HepG2 (cell line): ENCODE results near the gene IL3. TPM values are rescaled to one million over a fixed set of nuclear protein-coding genes. Genes with fewer than 3 reads are reported as not detected.

ENCODE experiments used
- ATAC-seq: fragments of 200-7000 bp; cut with Tn5 transposase; 3 replicates; pipeline ENCODE4 v1.9.1; 2020; ENCODE audit warnings: mild to moderate bottlenecking, moderate library complexity
- BruUV-seq: library from RNA; stranded (reverse); fragments of 400-500 nt; replicated peaks from 2 replicates; lab custom pipeline; 2021; lab: Mats Ljungman, UMichigan
- CTCF ChIA-PET: fragments of 300-600 bp; formaldehyde crosslinking; extraction: SDS; loops from one replicate; lab custom pipeline; 2021; ENCODE audit warnings: low total read pairs, inconsistent platforms, low intra/inter-chr PET ratio; lab: Yijun Ruan, JAX
- POLR2A ChIA-PET: fragments of 350-600 bp; sonication (Branson Sonifier 250); formaldehyde crosslinking; loops from one replicate; lab custom pipeline; 2020; ENCODE audit warnings: antibody characterized with exemption, inconsistent platforms; lab: Yijun Ruan, JAX
- DNase-seq: peaks from one replicate; pipeline ENCODE4 v3.0.0-alpha.2; 2015; ENCODE audit warnings: low spot score
- FAIRE-seq: peaks from 3 replicates; lab custom pipeline; 2011; peaks lifted over from hg19 to GRCh38; lab: Jason Lieb, UNC
- H2AFZ ChIP-seq: one replicate; pipeline ENCODE4 v1.6.1; 2011; ENCODE audit warnings: low read length, inconsistent platforms
- H3K27ac ChIP-seq: fragments of 300-600 bp; 3 replicates; pipeline ENCODE4 v1.8.0; 2011; ENCODE audit warnings: mixed run types, mild to moderate bottlenecking, mixed read lengths, low read length, inconsistent platforms; ENCODE audit not compliant: insufficient read depth; ENCODE audit errors: extremely low read length
- H3K27me3 ChIP-seq, 2 experiments: fragments of 200-600 bp in 1 of 2; 2 replicates in 1 of 2; 3 replicates in 1 of 2; pipeline versions ENCODE4 v1.6.0 to v1.8.0; 2011; ENCODE audit warnings: low read length in 2 of 2, mild to moderate bottlenecking in 2 of 2, moderate library complexity in 2 of 2, inconsistent platforms in 1 of 2; ENCODE audit not compliant: insufficient read depth in 2 of 2, control insufficient read depth in 1 of 2
- H3K36me3 ChIP-seq, 2 experiments: fragments of 200-600 bp in 1 of 2; replicated peaks in 1 of 2; 2 replicates in 1 of 2; 3 replicates in 1 of 2; pipeline versions ENCODE4 v1.5.1 to v1.8.0; 2011; ENCODE audit warnings: low read length in 2 of 2, inconsistent platforms in 1 of 2; ENCODE audit not compliant: insufficient read depth in 2 of 2, control insufficient read depth in 1 of 2
- H3K4me1 ChIP-seq: 2 replicates; pipeline ENCODE4 v1.5.1; 2012; ENCODE audit warnings: low read length, inconsistent platforms; ENCODE audit not compliant: insufficient read depth
- H3K4me2 ChIP-seq: 2 replicates; pipeline ENCODE4 v1.6.0; 2011; ENCODE audit warnings: low read depth, low read length, inconsistent platforms
- H3K4me3 ChIP-seq, 3 experiments: fragments of 200-600 bp in 1 of 3; sonication (generic), shearing (Covaris generic) in 1 of 3; replicated peaks in 1 of 3; 2 replicates each; pipeline ENCODE4 v1.5.1; 2011 to 2016; ENCODE audit warnings: low read length in 3 of 3, inconsistent platforms in 2 of 3, low read depth in 2 of 3, mild to moderate bottlenecking in 2 of 3, control low read depth in 1 of 3, mixed read lengths in 1 of 3; ENCODE audit not compliant: insufficient read depth in 1 of 3
- H3K79me2 ChIP-seq: one replicate; pipeline ENCODE4 v1.6.1; 2011; ENCODE audit warnings: low read length, inconsistent platforms; ENCODE audit not compliant: insufficient read depth
- H3K9ac ChIP-seq: 2 replicates; pipeline ENCODE4 v1.6.0; 2011; ENCODE audit warnings: mild to moderate bottlenecking, low read depth, low read length, inconsistent platforms; ENCODE audit not compliant: insufficient read depth
- H3K9me3 ChIP-seq: 2 replicates; pipeline ENCODE4 v1.5.1; 2012; ENCODE audit warnings: mild to moderate bottlenecking, low read length
- H4K20me1 ChIP-seq: 2 replicates; pipeline ENCODE4 v1.6.0; 2011; ENCODE audit warnings: inconsistent platforms, mild to moderate bottlenecking, low read length, moderate library complexity; ENCODE audit not compliant: insufficient read depth
- ADNP ChIP-seq: sonication (generic); formaldehyde crosslinking; IDR thresholded peaks from 2 replicates; pipeline ENCODE4 v1.4.0; 2020; ENCODE audit warnings: missing genetic modification reagents
- ATF1 ChIP-seq: IDR thresholded peaks from 2 replicates; pipeline ENCODE4 v1.6.1; 2016; ENCODE audit warnings: mild to moderate bottlenecking, control low read depth
- CREB1 ChIP-seq, 2 experiments: fragments of 450-650 bp in 1 of 2; IDR thresholded peaks; 2 replicates each; pipeline ENCODE4 v1.6.1; 2016 to 2017; ENCODE audit warnings: control low read depth in 1 of 2, mild to moderate bottlenecking in 1 of 2, missing compliant biosample characterization in 1 of 2, missing genetic modification characterization in 1 of 2
- FOSL2 ChIP-seq: sonication (generic); formaldehyde crosslinking; IDR thresholded peaks from 2 replicates; pipeline ENCODE4 v1.4.0; 2020; ENCODE audit warnings: missing genetic modification reagents
- GLMP ChIP-seq: sonication (generic); formaldehyde crosslinking; IDR thresholded peaks from 2 replicates; pipeline ENCODE4 v1.9.0; 2021; ENCODE audit warnings: missing genetic modification reagents, mild to moderate bottlenecking, borderline replicate concordance
- GZF1 ChIP-seq: sonication (generic); formaldehyde crosslinking; IDR thresholded peaks from 2 replicates; pipeline ENCODE4 v1.5.1; 2020; ENCODE audit warnings: mild to moderate bottlenecking, missing genetic modification reagents
- HNF4G ChIP-seq, 2 experiments: sonication (generic) in 1 of 2; formaldehyde crosslinking in 1 of 2; IDR thresholded peaks; 2 replicates each; pipeline versions ENCODE4 v1.4.0 to v1.6.1; 2011 to 2020; ENCODE audit warnings: borderline replicate concordance in 2 of 2, low read depth in 2 of 2, mild to moderate bottlenecking in 2 of 2, low read length in 1 of 2, missing genetic modification reagents in 1 of 2, moderate library complexity in 1 of 2
- POGZ ChIP-seq: sonication (generic); formaldehyde crosslinking; IDR thresholded peaks from 2 replicates; pipeline ENCODE4 v1.4.0; 2020; ENCODE audit warnings: mild to moderate bottlenecking, missing genetic modification reagents
- SOX5 ChIP-seq: IDR thresholded peaks from 2 replicates; pipeline ENCODE4 v1.6.1; 2016; ENCODE audit warnings: borderline replicate concordance
- TAF15 ChIP-seq: fragments of 200-400 bp; formaldehyde crosslinking; IDR thresholded peaks from one replicate; pipeline ENCODE4 v1.6.1; 2018; ENCODE audit warnings: mild to moderate bottlenecking, low read depth, low read length; ENCODE audit not compliant: poor library complexity, severe bottlenecking
- TBL1XR1 ChIP-seq: fragments of 150-350 bp; IDR thresholded peaks from 2 replicates; pipeline ENCODE4 v1.6.1; 2014; ENCODE audit warnings: borderline replicate concordance, low read length; ENCODE audit not compliant: partially characterized antibody
- ZNF124 ChIP-seq: sonication (generic); formaldehyde crosslinking; IDR thresholded peaks from 2 replicates; pipeline ENCODE4 v1.4.0; 2020; ENCODE audit warnings: missing genetic modification reagents
- ZNF329 ChIP-seq: sonication (generic); formaldehyde crosslinking; IDR thresholded peaks from 2 replicates; pipeline ENCODE4 v1.9.0; 2021; ENCODE audit warnings: low read depth, mild to moderate bottlenecking, missing genetic modification reagents
- ZNF362 ChIP-seq: sonication (generic); formaldehyde crosslinking; IDR thresholded peaks from 2 replicates; pipeline ENCODE4 v1.4.0; 2020; ENCODE audit warnings: missing genetic modification reagents, mild to moderate bottlenecking, borderline replicate concordance
- ZNF451 ChIP-seq: sonication (generic); formaldehyde crosslinking; IDR thresholded peaks from 2 replicates; pipeline ENCODE4 v1.5.0; 2020; ENCODE audit warnings: mild to moderate bottlenecking, missing genetic modification reagents
- WGBS: methylation state at CpG from one replicate; pipeline ENCODE4 v1.1.6; 2017; ENCODE audit warnings: low lambda C conversion rate; 5-methylcytosine and 5-hydroxymethylcytosine counted together
- in situ Hi-C: cut with HindIII; loops from 2 replicates; pipeline ENCODE4 v1.10.0; 2017; ENCODE audit warnings: low pct_unique_long_range_greater_than_20kb; ENCODE audit not compliant: extremely low pct_ligation_motif_present
- intact Hi-C: fragments of 100-400 bp; cut with micrococcal nuclease; formaldehyde crosslinking; loops from one replicate; pipeline ENCODE4 v1.10.0; 2022; ENCODE audit not compliant: unreplicated experiment
- polyA plus RNA-seq, 8 experiments: library from polyadenylated mRNA; depleted of rRNA in 3 of 8; stranded (reverse) in 7 of 8; unstranded in 1 of 8; fragments of >200 nt; fragmentation: Illumina TruSeq in 4 of 8; extraction: Trizol in 4 of 8; gene quantifications; 2 replicates each; pipeline versions ENCODE4 v1.2.1 to v1.2.3, GENCODE V29; 2011 to 2016; ENCODE audit warnings: low read depth in 4 of 8, missing spikeins in 1 of 8, mixed read lengths in 1 of 8; ENCODE audit not compliant: insufficient read depth in 1 of 8
- total RNA-seq, 5 experiments: library from RNA; depleted of rRNA; stranded (reverse); fragments of >200 nt; fragmentation: Illumina TruSeq; extraction: Trizol; gene quantifications; 2 replicates each; pipeline ENCODE4 v1.2.3, GENCODE V29; 2016; ENCODE audit warnings: low read depth in 1 of 5
- TF ChIP-seq, protein P1 (sequence below): IDR thresholded peaks from 2 replicates; pipeline ENCODE4 v1.6.1; 2016; ENCODE audit warnings: low read depth
- TF ChIP-seq, protein P2 (sequence below): IDR thresholded peaks from 2 replicates; pipeline ENCODE4 v1.6.1; 2016; ENCODE audit warnings: control low read depth

IL3 gene
- total and polyA plus RNA-seq, 2 of the 13 experiments (the other 11 are each of a cell fraction or from before 2014, with no cell fraction given): not detected

GRCh38 chr5:132065951-132066701, 5.7 kb downstream of the IL3 start:
- CTCF ChIA-PET: interaction anchor here (2.1 kb wide), 1 partner anchor 68 kb away, joined by 25 read pairs; no protein-coding TSS in a partner anchor
- H3K27ac ChIP-seq: no peak overlapping the region
- H4K20me1 ChIP-seq: no peaks in the 10 kb centered on the region

More at GRCh38 chr5:132065951-132066701, 5.7 kb downstream of the IL3 start:
- POLR2A ChIA-PET: no interaction called here
- no peaks in the 10 kb centered on the region for H3K36me3 ChIP-seq
- H3K4me2 ChIP-seq: no peak overlapping the region
- no peak for FAIRE-seq
- peaks cover 4 to 37% of the 10 kb centered on the region in 2 experiments; a peak in 3 of 5 replicates for H3K27me3 ChIP-seq
- DNase-seq: no peak
- H3K4me3 ChIP-seq: no peak overlapping the region
- no TSS peak for BruUV-seq
- no peaks in the 10 kb centered on the region for H3K9me3 ChIP-seq
- H3K79me2 ChIP-seq: no peaks in the 10 kb centered on the region
- TF ChIP-seq, protein P1, sequence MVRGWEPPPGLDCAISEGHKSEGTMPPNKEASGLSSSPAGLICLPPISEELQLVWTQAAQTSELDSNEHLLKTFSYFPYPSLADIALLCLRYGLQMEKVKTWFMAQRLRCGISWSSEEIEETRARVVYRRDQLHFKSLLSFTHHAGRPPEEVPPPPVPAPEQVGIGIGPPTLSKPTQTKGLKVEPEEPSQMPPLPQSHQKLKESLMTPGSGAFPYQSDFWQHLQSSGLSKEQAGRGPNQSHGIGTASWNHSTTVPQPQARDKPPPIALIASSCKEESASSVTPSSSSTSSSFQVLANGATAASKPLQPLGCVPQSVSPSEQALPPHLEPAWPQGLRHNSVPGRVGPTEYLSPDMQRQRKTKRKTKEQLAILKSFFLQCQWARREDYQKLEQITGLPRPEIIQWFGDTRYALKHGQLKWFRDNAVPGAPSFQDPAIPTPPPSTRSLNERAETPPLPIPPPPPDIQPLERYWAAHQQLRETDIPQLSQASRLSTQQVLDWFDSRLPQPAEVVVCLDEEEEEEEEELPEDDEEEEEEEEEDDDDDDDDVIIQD (CRISPR knock-in tag): no peak
- TF ChIP-seq CREB1 (IDR thresholded peaks at IDR 0.05): no peak
- TF ChIP-seq CREB1 (CRISPR knock-in tag; IDR thresholded peaks at IDR 0.05): no peak
- no peak for TF ChIP-seq GZF1 (CRISPR knock-in tag)
- TF ChIP-seq GLMP (CRISPR knock-in tag): no peak
- TF ChIP-seq ATF1 (CRISPR knock-in tag): no peak
- no peak for TF ChIP-seq ZNF451 (CRISPR knock-in tag)
- no peak for TF ChIP-seq ZNF124 (CRISPR knock-in tag)
- TF ChIP-seq ZNF329 (CRISPR knock-in tag): no peak
- TF ChIP-seq TAF15: no peak
- no peak for TF ChIP-seq ZNF362 (CRISPR knock-in tag)
- no peak for TF ChIP-seq FOSL2 (CRISPR knock-in tag)
- no peak for TF ChIP-seq HNF4G (IDR thresholded peaks at IDR 0.05; ENCODE audit: borderline replicate concordance, low read depth, low read length)
- no peak for TF ChIP-seq HNF4G (CRISPR knock-in tag; IDR thresholded peaks at IDR 0.05; ENCODE audit: borderline replicate concordance, low read depth)
- no peak for TF ChIP-seq SOX5 (CRISPR knock-in tag)
- no peak for TF ChIP-seq TBL1XR1
- TF ChIP-seq ADNP (CRISPR knock-in tag): no peak
- TF ChIP-seq, protein P2, sequence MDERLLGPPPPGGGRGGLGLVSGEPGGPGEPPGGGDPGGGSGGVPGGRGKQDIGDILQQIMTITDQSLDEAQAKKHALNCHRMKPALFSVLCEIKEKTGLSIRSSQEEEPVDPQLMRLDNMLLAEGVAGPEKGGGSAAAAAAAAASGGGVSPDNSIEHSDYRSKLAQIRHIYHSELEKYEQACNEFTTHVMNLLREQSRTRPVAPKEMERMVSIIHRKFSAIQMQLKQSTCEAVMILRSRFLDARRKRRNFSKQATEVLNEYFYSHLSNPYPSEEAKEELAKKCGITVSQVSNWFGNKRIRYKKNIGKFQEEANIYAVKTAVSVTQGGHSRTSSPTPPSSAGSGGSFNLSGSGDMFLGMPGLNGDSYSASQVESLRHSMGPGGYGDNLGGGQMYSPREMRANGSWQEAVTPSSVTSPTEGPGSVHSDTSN (CRISPR knock-in tag): no peak
- TF ChIP-seq POGZ (CRISPR knock-in tag): no peak
- in situ Hi-C loops (no loop called here), intact Hi-C loops (loop anchor here (1.0 to 5.0 kb wide), 2 partner anchors 68 to 111 kb away; no protein-coding TSS in a partner anchor)
- H3K9ac ChIP-seq: no peak overlapping the region
- no peak overlapping the region for H2AFZ ChIP-seq
- peaks cover 9% of the 10 kb centered on the region for H3K4me1 ChIP-seq
- WGBS: 68% methylated on average over 11 of the region's 13 CpGs
- no peak for ATAC-seq
